Mesodermal cell (in vitro differentiated cells): Measurements from ENCODE around the gene ADAM12.

Source experiments
- H3K27ac ChIP-seq: 2 replicates; pipeline ENCODE4 v1.7.0; 2013; ENCODE audit warnings: mild to moderate bottlenecking, low read depth, low read length, moderate library complexity; ENCODE audit not compliant: severe bottlenecking
- H3K36me3 ChIP-seq: 2 replicates; pipeline ENCODE4 v1.7.1; 2013; ENCODE audit warnings: mild to moderate bottlenecking, low read length, moderate library complexity; ENCODE audit not compliant: control insufficient read depth, insufficient read depth
- H3K4me1 ChIP-seq: one replicate; pipeline ENCODE4 v1.7.1; 2013; ENCODE audit warnings: mild to moderate bottlenecking, low read length; ENCODE audit not compliant: insufficient read depth, control insufficient read depth, poor library complexity, severe bottlenecking
- H3K4me3 ChIP-seq: 2 replicates; pipeline ENCODE4 v1.7.0; 2013; ENCODE audit warnings: low read length, control low read depth, mild to moderate bottlenecking; ENCODE audit not compliant: insufficient read depth, poor library complexity, severe bottlenecking; ENCODE audit errors: extremely low read depth
- H3K9me3 ChIP-seq: 2 replicates; pipeline ENCODE4 v1.7.1; 2013; ENCODE audit warnings: mild to moderate bottlenecking, low read length, moderate library complexity; ENCODE audit not compliant: control insufficient read depth
- WGBS, 2 experiments: methylation state at CpG; one replicate each; pipeline ENCODE4 v1.1.5; 2013; ENCODE audit warnings: missing lambda C conversion rate in 2 of 2; ENCODE audit not compliant: insufficient coverage in 2 of 2; 5-methylcytosine and 5-hydroxymethylcytosine counted together

The ADAM12 gene

GRCh38 chr10:126037946-126038345 is 350.3 kb downstream of the ADAM12 start:
- Histone ChIP-seq H3K36me3 (no peaks in the 10 kb centered on the region), H3K27ac (no peak overlapping the region), H3K9me3 (peaks cover 14% of the 10 kb centered on the region), H3K4me3 (no peak overlapping the region), H3K4me1 (peaks cover 13% of the 10 kb centered on the region)
- 89 to 92% methylated on average over 7 to 9 of the region's 10 CpGs for WGBS, 2 experiments

GRCh38 chr10:126036515-126036914 is 351.8 kb downstream of the ADAM12 start:
- 90 to 98% methylated on average over 2 to 3 of the region's 5 CpGs for WGBS, 2 experiments
- Histone ChIP-seq H3K27ac (no peak overlapping the region), H3K4me1 (peaks cover 5% of the 10 kb centered on the region), H3K4me3 (no peak overlapping the region), H3K36me3 (no peaks in the 10 kb centered on the region), H3K9me3 (peaks cover 14% of the 10 kb centered on the region)

GRCh38 chr10:126034586-126034985 is 353.7 kb downstream of the ADAM12 start:
- H3K4me3 ChIP-seq, result no peak overlapping the region
- no peaks in the 10 kb centered on the region for H3K36me3 ChIP-seq
- no peak overlapping the region for H3K27ac ChIP-seq
- no CpG with 5 or more reads among the region's 2 CpGs for WGBS, 2 experiments
- H3K4me1 ChIP-seq, result no peaks in the 10 kb centered on the region
- H3K9me3 ChIP-seq, result peaks cover 14% of the 10 kb centered on the region

GRCh38 chr10:126029999-126030398 is 358.3 kb downstream of the ADAM12 start:
- Histone ChIP-seq H3K4me3 (no peak overlapping the region), H3K36me3 (no peaks in the 10 kb centered on the region), H3K27ac (no peak overlapping the region), H3K9me3 (peaks cover 17% of the 10 kb centered on the region), H3K4me1 (no peaks in the 10 kb centered on the region)
- 96 to 100% methylated on average over 2 to 3 of the region's 3 CpGs for WGBS, 2 experiments

GRCh38 chr10:126027692-126028091 is 360.6 kb downstream of the ADAM12 start:
- 86% methylated on average over 1 of the region's 1 CpG; no CpG with 5 or more reads in 1 of the 2 experiments for WGBS, 2 experiments
- no peak overlapping the region for H3K4me3 ChIP-seq
- no peaks in the 10 kb centered on the region for H3K4me1 ChIP-seq
- H3K9me3 ChIP-seq, result peaks cover 2% of the 10 kb centered on the region
- no peak overlapping the region for H3K27ac ChIP-seq
- no peaks in the 10 kb centered on the region for H3K36me3 ChIP-seq

- WGBS, 2 experiments, result 86 to 89% methylated on average over 3 to 5 of the region's 5 CpGs
Observed at GRCh38 chr10:126022841-126023240, 365.4 kb downstream of the ADAM12 start.

GRCh38 chr10:126021833-126022500 is 366.3 kb downstream of the ADAM12 start:
- no peak overlapping the region for H3K4me3 ChIP-seq
- no peaks in the 10 kb centered on the region for H3K9me3 ChIP-seq
- no peaks in the 10 kb centered on the region for H3K4me1 ChIP-seq
- peaks cover 11% of the 10 kb centered on the region for H3K36me3 ChIP-seq
- no peak overlapping the region for H3K27ac ChIP-seq
- 80 to 91% methylated on average over 3 of the region's 5 CpGs for WGBS, 2 experiments

More at GRCh38 chr10:126022841-126023240, 365.4 kb downstream of the ADAM12 start:
- Histone ChIP-seq H3K36me3 (peaks cover 11% of the 10 kb centered on the region), H3K4me3 (no peak overlapping the region), H3K9me3 (no peaks in the 10 kb centered on the region), H3K27ac (no peak overlapping the region), H3K4me1 (no peaks in the 10 kb centered on the region)

GRCh38 chr10:126017961-126018560 is 370.2 kb downstream of the ADAM12 start:
- 86% methylated on average over 2 of the region's 2 CpGs; no CpG with 5 or more reads in 1 of the 2 experiments for WGBS, 2 experiments
- no peaks in the 10 kb centered on the region for H3K9me3 ChIP-seq
- H3K36me3 ChIP-seq, result peaks cover 11% of the 10 kb centered on the region
- H3K4me1 ChIP-seq, result peaks cover 5% of the 10 kb centered on the region
- no peak overlapping the region for H3K4me3 ChIP-seq
- no peak overlapping the region for H3K27ac ChIP-seq

GRCh38 chr10:126016882-126017281 is 371.4 kb downstream of the ADAM12 start:
- Histone ChIP-seq H3K9me3 (no peaks in the 10 kb centered on the region), H3K4me3 (no peak overlapping the region), H3K36me3 (peaks cover 11% of the 10 kb centered on the region), H3K27ac (no peak overlapping the region), H3K4me1 (peaks cover 5% of the 10 kb centered on the region)
- WGBS, 2 experiments, result 83 to 94% methylated on average over 1 to 2 of the region's 3 CpGs

- no peak overlapping the region for H3K27ac ChIP-seq
- 94% methylated on average over 2 to 3 of the region's 4 CpGs for WGBS, 2 experiments
- peaks cover 11% of the 10 kb centered on the region for H3K36me3 ChIP-seq
Observed at GRCh38 chr10:126016156-126016805, 372.0 kb downstream of the ADAM12 start.

GRCh38 chr10:126015413-126015812 is 372.9 kb downstream of the ADAM12 start:
- Histone ChIP-seq H3K27ac (peak overlapping the region; percentile 11), H3K36me3 (peaks cover 11% of the 10 kb centered on the region), H3K4me1 (peaks cover 5% of the 10 kb centered on the region), H3K4me3 (no peak overlapping the region), H3K9me3 (no peaks in the 10 kb centered on the region)
- 60 to 90% methylated on average over 1 to 2 of the region's 3 CpGs for WGBS, 2 experiments

More at GRCh38 chr10:126016156-126016805, 372.0 kb downstream of the ADAM12 start:
- Histone ChIP-seq H3K4me3 (no peak overlapping the region), H3K4me1 (peaks cover 5% of the 10 kb centered on the region), H3K9me3 (no peaks in the 10 kb centered on the region)
